ENCODE results near the gene TUSC2. TPM values are rescaled to one million over a fixed set of nuclear protein-coding genes. Genes with fewer than 3 reads are reported as not detected.

Gene TUSC2
- total RNA-seq, 3 donors from 2014 or later: 23.8 to 35.7 (median 25.8) TPM

DNA sequence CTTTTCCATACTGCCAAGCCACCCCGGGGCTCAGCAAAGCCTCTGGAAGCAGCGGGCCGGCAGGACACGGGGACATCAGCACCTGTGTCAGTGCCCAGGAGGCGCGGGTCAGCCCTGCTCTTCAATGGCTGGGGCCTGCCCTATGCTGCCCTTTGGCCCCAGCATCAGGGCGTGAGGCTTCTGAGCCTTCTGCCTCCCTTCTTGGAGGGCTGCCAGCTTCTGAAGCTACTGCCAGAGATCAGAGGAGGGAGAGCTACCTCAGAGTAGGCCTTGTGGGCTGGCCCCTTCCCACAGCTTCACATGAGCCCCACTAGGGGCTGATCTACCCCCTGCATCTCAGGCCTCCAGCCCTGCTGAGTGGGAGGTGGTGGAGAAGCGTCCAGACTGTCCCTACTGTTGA lies 44.3 kb upstream of the TUSC2 start:
- Histone ChIP-seq H3K4me3 (no peak overlapping the region), H3K4me1 (ENCODE audit: low read depth) (peaks cover 3% of the 10 kb centered on the region), H3K36me3 (ENCODE audit: low read depth) (no peaks in the 10 kb centered on the region), H3K9me3 (no peaks in the 10 kb centered on the region)
- intact Hi-C loops (cut with DNase I, micrococcal nuclease): no loop called here
- TF ChIP-seq, protein P1, sequence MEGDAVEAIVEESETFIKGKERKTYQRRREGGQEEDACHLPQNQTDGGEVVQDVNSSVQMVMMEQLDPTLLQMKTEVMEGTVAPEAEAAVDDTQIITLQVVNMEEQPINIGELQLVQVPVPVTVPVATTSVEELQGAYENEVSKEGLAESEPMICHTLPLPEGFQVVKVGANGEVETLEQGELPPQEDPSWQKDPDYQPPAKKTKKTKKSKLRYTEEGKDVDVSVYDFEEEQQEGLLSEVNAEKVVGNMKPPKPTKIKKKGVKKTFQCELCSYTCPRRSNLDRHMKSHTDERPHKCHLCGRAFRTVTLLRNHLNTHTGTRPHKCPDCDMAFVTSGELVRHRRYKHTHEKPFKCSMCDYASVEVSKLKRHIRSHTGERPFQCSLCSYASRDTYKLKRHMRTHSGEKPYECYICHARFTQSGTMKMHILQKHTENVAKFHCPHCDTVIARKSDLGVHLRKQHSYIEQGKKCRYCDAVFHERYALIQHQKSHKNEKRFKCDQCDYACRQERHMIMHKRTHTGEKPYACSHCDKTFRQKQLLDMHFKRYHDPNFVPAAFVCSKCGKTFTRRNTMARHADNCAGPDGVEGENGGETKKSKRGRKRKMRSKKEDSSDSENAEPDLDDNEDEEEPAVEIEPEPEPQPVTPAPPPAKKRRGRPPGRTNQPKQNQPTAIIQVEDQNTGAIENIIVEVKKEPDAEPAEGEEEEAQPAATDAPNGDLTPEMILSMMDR (IDR thresholded peaks at IDR 0.05): no peak
- DNase-seq (peak in 2 of 3 donors; percentile 69 to 80), ATAC-seq (peak; percentile 76)

DNA sequence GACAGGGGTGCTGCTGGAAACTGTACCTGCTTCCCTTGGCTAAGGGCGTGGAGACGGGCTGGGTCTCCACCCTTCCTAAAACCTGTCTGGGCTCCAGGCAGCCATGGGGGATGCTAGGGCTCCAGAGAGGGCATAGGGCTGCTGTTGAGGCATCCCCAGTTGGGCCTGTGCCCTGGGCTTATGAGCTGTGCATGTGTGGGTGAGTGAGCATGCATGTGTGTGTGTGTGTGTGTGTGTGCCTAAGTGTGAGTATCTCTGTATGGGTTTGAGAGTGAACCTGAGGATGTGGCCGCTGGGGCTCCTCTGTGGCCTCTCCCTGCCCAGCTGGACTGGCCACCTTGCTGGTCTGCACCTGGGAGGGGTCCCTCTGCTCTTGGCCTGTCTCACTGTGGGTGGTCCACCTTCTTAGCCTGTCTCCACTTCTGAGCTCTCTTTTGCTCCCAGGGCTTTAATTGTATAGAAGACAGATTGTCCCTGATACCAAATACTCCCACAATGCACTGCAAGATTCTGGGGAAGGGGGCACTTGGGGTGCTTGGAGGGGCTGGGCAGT lies 43.2 kb upstream of the TUSC2 start:
- no peaks in the 10 kb centered on the region for H3K36me3 ChIP-seq (ENCODE audit: low read depth)
- H3K4me1 ChIP-seq (ENCODE audit: low read depth): peaks cover 4% of the 10 kb centered on the region
- intact Hi-C loops (cut with DNase I, micrococcal nuclease): no loop called here
- H3K9me3 ChIP-seq: no peaks in the 10 kb centered on the region
- TF ChIP-seq, protein P1 (IDR thresholded peaks at IDR 0.05): no peak
- DNase-seq (no peak), ATAC-seq (no peak)
- H3K4me3 ChIP-seq: no peak overlapping the region

DNA sequence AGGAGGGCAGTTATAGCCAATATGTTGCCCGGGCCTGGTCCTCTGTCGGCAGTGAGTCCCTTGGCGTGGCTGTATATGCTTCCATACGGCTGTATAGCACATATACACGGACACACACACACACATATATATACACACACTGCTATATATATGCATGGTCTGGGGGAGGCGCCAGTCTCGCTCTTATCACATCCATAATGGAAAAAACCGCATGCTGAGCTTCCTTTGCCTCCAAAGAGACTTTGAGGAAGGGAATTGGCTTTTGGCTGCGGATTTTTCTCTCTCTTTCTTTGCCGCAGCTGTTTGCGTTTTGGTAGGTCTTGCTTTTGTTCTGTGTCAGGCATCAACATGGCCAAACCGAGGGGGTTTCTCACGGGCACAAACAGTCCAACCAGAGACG lies 42.6 kb upstream of the TUSC2 start:
- no peak for DNase-seq
- Histone ChIP-seq H3K4me1 (ENCODE audit: low read depth) (peaks cover 7% of the 10 kb centered on the region), H3K9me3 (no peaks in the 10 kb centered on the region), H3K36me3 (ENCODE audit: low read depth) (no peaks in the 10 kb centered on the region), H3K4me3 (no peak overlapping the region)
- TF ChIP-seq, protein P1 (IDR thresholded peaks at IDR 0.05): no peak
- ATAC-seq: no peak
- intact Hi-C loops (cut with DNase I, micrococcal nuclease): no loop called here

DNA sequence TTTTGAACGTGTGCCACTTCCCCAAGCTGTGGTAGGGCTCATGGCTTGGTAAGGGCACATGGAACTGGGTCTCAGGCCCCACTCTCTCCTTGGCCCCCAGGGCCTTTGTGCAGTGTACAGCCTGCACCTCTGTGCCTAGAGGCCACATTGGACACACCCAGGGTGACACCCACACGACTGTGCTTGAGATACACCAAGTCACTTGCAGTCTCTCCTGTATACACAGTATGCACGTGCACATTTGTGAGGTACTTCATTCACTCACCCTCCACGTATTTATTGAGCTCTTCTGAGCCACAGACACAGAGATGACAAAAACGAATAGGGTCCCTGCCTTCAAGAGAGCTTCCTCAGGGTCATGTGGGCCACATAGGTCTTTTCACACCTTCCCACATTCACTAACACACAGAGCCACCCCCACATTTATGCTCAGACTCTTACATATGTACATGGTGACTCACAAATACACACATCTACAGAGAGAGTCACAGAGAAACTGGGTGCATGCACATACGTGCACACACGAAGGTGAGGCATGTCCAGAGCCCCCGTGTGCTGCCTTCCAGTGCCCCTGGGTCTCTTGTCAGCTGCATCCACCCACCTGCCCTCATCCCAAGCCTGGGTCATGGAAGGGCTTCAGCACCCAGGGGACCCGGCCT lies 41.1 kb upstream of the TUSC2 start:
- TF ChIP-seq, protein P1 (IDR thresholded peaks at IDR 0.05): no peak
- ATAC-seq: no peak
- intact Hi-C loops (cut with DNase I, micrococcal nuclease): loop anchor here in 1 of 2 donors (10.0 kb wide), 1 partner anchor 176 kb away; no protein-coding TSS in a partner anchor

DNA sequence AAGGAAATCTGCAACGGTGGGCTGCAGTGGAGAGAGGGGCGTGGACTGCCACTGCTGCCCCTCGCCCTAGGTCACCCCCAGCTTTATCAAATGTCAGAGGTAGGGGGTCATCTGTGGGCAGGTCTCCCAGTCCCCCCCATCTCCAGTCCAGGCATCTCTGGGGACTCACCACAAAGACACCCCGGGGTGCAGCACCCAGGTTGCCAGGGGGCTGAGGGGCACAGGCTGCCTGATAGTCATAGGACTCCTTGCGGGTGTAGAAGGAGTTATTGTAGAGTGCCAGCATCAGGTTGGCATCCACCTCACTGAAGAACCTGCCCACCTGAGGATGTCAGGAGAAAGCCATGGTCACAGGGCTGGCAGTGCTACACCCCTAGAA lies 37.8 kb upstream of the TUSC2 start:
- intact Hi-C loops (cut with DNase I, micrococcal nuclease): loop anchor here in 1 of 2 donors (10.0 kb wide), 1 partner anchor 179 kb away; no protein-coding TSS in a partner anchor
- no peak for ATAC-seq
- TF ChIP-seq, protein P1 (IDR thresholded peaks at IDR 0.05): no peak
- Histone ChIP-seq H3K36me3 (ENCODE audit: low read depth) (peaks cover 3% of the 10 kb centered on the region), H3K4me1 (ENCODE audit: low read depth) (peaks cover 8% of the 10 kb centered on the region), H3K4me3 (no peak overlapping the region), H3K9me3 (no peaks in the 10 kb centered on the region)
- no peak for DNase-seq

More for the DNA sequence above, 41.1 kb upstream of the TUSC2 start:
- DNase-seq: no peak
- Histone ChIP-seq H3K4me3 (no peak overlapping the region), H3K4me1 (ENCODE audit: low read depth) (peaks cover 10% of the 10 kb centered on the region), H3K36me3 (ENCODE audit: low read depth) (peaks cover 3% of the 10 kb centered on the region), H3K9me3 (no peaks in the 10 kb centered on the region)

Measured in mucosa of descending colon (tissue), 3 donors.